ENCODE measurements around the gene SUCLG2.

SUCLG2 gene

DNA sequence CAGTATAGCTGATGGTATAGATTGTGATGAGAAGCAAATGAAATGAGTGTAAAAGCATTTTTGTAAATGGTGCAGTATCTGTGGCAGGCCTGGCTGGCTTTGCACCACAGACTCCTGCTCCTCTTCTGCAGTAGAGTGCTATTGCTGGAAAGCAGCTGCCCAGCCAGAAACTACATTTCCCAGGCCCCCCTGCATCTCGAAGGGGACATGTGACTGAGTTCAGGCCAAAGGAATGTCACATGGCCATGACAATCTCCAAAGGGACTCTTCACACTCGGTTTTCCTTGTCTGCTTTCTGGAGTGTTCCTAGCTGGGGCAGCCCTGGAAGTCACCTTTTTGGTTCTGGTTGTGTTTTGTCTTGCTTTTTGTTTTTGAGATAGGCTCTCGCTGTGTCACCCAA lies 277.1 kb downstream of the SUCLG2 start:
- H3K9ac ChIP-seq (ENCODE audit: low read depth, low read length): no peak overlapping the region
- H3K27ac ChIP-seq (ENCODE audit: low read length): no peak overlapping the region
- no peak overlapping the region for H3K4me3 ChIP-seq (ENCODE audit: low read length)
- no peaks in the 10 kb centered on the region for H3K36me3 ChIP-seq (ENCODE audit: insufficient read depth, low read depth, low read length)
- no peaks in the 10 kb centered on the region for H3K4me1 ChIP-seq (ENCODE audit: insufficient read depth, low read length)
- H3K9me3 ChIP-seq (ENCODE audit: insufficient read depth, low read depth, low read length): no peaks in the 10 kb centered on the region
- no peaks in the 10 kb centered on the region for H3K27me3 ChIP-seq (ENCODE audit: insufficient read depth, low read length)

DNA sequence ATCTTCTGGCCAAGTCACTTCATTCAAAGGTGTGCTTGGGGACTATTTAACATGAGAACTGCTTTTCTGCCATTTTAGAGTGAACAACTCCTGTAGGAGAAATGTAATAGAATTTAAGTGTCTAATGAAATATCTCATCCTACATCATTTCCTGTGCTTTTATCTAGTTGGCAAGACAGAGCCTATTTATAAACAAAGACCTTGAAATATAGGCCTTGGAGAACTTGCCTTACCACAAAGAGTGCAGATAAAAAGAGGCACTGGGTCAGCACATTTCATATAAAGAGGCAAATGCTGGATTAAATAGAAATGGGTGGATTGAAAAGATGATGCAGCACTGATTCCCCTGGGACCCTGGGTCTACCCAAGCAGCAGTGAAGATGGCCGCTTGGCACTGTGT lies 278.0 kb downstream of the SUCLG2 start:
- Histone ChIP-seq H3K9me3 (ENCODE audit: insufficient read depth, low read depth, low read length) (no peaks in the 10 kb centered on the region), H3K4me3 (ENCODE audit: low read length) (no peak overlapping the region), H3K9ac (ENCODE audit: low read depth, low read length) (no peak overlapping the region), H3K27ac (ENCODE audit: low read length) (no peak overlapping the region), H3K27me3 (ENCODE audit: insufficient read depth, low read length) (no peaks in the 10 kb centered on the region), H3K4me1 (ENCODE audit: insufficient read depth, low read length) (no peaks in the 10 kb centered on the region), H3K36me3 (ENCODE audit: insufficient read depth, low read depth, low read length) (no peaks in the 10 kb centered on the region)

DNA sequence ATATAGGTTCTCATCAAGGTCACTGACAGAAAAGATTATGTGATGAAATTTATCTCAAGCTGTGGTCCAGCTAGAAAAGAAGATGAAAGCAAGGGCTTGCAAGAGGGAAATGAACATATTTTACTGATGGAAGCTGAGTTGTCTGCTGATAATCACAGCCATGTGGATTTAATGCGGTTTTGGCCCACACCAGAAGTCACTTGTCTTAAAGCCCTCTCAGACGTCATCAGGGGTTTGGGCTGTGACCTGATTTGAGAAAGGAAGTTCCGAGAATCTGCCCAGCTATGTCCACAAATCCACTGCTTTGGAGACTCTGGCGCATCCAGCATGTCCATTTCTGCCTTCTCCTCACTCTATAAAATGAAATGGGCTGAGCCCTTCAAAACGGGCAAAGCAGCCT lies 278.4 kb downstream of the SUCLG2 start:
- H3K27ac ChIP-seq (ENCODE audit: low read length): no peak overlapping the region
- no peak overlapping the region for H3K4me3 ChIP-seq (ENCODE audit: low read length)
- H3K36me3 ChIP-seq (ENCODE audit: insufficient read depth, low read depth, low read length): no peaks in the 10 kb centered on the region
- no peak overlapping the region for H3K9ac ChIP-seq (ENCODE audit: low read depth, low read length)
- H3K27me3 ChIP-seq (ENCODE audit: insufficient read depth, low read length): no peaks in the 10 kb centered on the region
- no peaks in the 10 kb centered on the region for H3K9me3 ChIP-seq (ENCODE audit: insufficient read depth, low read depth, low read length)
- H3K4me1 ChIP-seq (ENCODE audit: insufficient read depth, low read length): no peaks in the 10 kb centered on the region

DNA sequence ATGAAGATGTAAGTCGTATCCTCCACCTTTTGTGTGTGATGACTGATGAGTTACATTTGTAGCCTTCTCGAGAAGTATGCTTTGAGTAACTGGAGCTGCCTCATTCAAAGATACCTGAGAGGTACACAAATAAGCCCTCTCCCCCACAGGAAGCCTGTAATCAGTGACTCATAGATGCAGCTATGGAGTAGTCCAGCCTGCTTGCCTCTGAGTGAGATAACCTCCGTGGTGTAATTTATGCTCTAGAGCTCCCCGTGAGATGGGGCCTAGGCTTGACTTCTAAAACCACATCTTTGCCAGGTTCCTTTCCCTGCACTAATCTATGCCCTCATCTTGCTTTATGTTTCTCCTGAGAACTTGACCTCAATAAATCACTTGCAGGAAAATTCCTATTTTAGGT lies 291.7 kb downstream of the SUCLG2 start:
- Histone ChIP-seq H3K4me1 (ENCODE audit: insufficient read depth, low read length) (peaks cover 3% of the 10 kb centered on the region; the same call in 1 of the 2 replicates), H3K9ac (ENCODE audit: low read depth, low read length) (no peak overlapping the region), H3K36me3 (ENCODE audit: insufficient read depth, low read depth, low read length) (no peaks in the 10 kb centered on the region), H3K9me3 (ENCODE audit: insufficient read depth, low read depth, low read length) (no peaks in the 10 kb centered on the region), H3K4me3 (ENCODE audit: low read length) (no peak overlapping the region), H3K27me3 (ENCODE audit: insufficient read depth, low read length) (no peaks in the 10 kb centered on the region), H3K27ac (ENCODE audit: low read length) (no peak overlapping the region)

DNA sequence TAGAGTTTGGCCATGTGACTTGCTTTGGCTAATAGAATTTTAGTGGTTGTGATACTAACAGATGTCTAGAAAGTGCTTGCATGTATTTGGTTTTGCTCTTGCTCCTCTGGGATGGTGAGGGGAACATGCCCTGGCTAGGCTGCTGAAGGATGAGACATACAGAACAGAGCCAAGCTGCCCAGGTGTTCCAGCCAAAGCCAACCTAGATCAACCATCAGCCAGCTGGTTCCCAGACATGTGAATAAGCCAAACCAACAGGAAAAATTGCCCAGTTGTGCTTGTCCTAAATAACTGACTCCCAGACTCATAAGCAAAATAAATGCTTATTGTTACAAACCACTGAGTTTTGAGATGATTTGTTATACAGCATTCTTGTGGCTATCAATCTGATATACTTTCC lies 292.6 kb downstream of the SUCLG2 start:
- Histone ChIP-seq H3K9ac (ENCODE audit: low read depth, low read length) (no peak overlapping the region), H3K9me3 (ENCODE audit: insufficient read depth, low read depth, low read length) (no peaks in the 10 kb centered on the region), H3K27ac (ENCODE audit: low read length) (no peak overlapping the region), H3K36me3 (ENCODE audit: insufficient read depth, low read depth, low read length) (no peaks in the 10 kb centered on the region), H3K4me1 (ENCODE audit: insufficient read depth, low read length) (peaks cover 3% of the 10 kb centered on the region; the same call in 1 of the 2 replicates), H3K27me3 (ENCODE audit: insufficient read depth, low read length) (no peaks in the 10 kb centered on the region), H3K4me3 (ENCODE audit: low read length) (no peak overlapping the region)

DNA sequence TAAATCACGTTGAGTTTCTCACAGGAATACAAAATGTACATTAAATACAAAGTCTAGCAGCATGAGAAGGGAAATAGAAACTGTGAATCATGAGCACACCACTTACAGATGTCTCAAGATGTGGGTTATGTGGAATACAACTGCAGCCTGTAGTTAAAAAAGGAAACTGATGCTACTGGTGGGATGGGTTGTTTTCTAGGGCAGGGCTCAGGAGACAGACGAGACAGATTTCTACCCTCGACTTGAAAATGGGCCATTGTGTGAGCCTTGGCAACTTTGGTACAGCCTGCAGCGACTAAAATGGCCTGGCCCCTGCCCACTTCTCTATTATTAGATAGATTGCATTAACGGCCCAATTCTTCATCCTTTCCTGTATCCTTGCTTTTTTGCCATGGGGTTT lies 293.1 kb downstream of the SUCLG2 start:
- no peak overlapping the region for H3K9ac ChIP-seq (ENCODE audit: low read depth, low read length)
- H3K27ac ChIP-seq (ENCODE audit: low read length): no peak overlapping the region
- H3K9me3 ChIP-seq (ENCODE audit: insufficient read depth, low read depth, low read length): no peaks in the 10 kb centered on the region
- H3K27me3 ChIP-seq (ENCODE audit: insufficient read depth, low read length): no peaks in the 10 kb centered on the region
- peaks cover 3% of the 10 kb centered on the region; the same call in 1 of the 2 replicates for H3K4me1 ChIP-seq (ENCODE audit: insufficient read depth, low read length)
- H3K4me3 ChIP-seq (ENCODE audit: low read length): no peak overlapping the region
- H3K36me3 ChIP-seq (ENCODE audit: insufficient read depth, low read depth, low read length): no peaks in the 10 kb centered on the region

DNA sequence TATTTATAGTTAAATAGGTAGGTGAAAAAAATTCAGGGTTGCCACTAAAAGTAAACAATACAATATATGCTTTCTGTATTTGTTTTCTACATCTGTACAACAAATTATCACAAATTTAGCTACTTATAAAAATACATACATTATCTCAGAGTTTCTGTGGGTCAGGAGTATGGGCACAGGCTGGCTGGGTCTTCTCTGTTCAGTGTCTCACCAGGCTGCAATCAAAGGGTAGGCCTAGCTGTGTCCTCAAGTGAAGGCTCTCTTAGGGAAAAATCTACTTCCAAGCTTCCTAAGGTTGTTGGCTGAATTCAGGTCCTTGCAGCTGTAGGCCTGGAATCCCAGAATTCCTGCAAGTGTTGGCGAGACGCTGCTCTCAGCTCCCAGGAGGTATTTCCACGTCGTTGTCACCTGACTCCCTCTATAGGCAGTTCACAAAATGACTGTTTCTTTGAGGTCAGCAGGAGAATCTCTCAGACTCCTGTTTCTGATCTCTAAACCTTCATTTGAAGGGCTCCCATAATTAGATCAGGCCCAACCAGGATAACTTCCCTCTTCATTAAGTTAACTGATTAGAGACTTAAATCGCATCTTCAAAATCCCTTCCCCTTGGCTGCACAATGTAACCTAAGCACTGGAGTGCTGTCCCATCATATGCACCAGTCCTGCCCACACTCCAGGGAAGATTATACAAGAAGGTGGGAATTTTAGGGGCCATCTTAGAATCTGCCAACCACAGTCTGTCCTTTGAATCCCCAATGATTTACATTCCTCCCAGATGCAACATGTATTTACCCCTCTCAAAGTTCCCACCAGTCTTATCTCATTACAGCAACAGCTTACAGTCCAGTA lies 296.6 kb downstream of the SUCLG2 start:
- Histone ChIP-seq H3K36me3 (ENCODE audit: insufficient read depth, low read depth, low read length) (no peaks in the 10 kb centered on the region), H3K4me1 (ENCODE audit: insufficient read depth, low read length) (peaks cover 6% of the 10 kb centered on the region; the same call in 1 of the 2 replicates), H3K27me3 (ENCODE audit: insufficient read depth, low read length) (no peaks in the 10 kb centered on the region), H3K9ac (ENCODE audit: low read depth, low read length) (no peak overlapping the region; the same call in 1 of the 2 replicates), H3K9me3 (ENCODE audit: insufficient read depth, low read depth, low read length) (no peaks in the 10 kb centered on the region), H3K27ac (ENCODE audit: low read length) (peak overlapping the region; percentile 26), H3K4me3 (ENCODE audit: low read length) (no peak overlapping the region)

DNA sequence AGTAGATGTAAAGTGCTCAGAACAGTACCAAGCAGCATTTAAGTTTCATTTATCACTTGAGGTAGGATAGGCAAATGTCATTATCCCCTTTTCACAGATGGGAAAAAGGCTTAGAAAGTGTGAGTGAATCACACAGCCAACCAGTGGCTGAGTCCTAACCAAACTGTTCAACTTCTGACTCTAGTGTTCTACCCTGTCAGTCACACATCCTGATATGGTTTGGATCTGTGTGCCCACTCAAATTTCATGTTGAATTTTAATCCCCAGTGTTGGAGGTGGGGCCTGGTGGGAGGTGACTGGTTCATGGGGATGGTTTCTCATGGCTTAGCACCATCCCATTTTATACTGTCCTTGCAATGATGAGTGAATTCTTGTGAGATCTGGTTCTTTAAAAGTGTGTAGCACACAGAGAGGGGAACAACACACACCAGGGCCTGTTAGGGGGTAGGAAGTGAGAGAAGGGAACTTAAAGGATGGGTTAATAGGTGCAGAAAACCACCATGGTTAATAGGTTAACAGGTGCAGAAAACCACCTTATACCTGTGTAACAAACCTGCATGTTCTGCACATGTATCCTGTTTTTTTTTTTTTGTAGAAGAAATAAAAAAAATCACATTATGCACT lies 304.7 kb downstream of the SUCLG2 start:
- H3K9ac ChIP-seq (ENCODE audit: low read depth, low read length): no peak overlapping the region
- H3K4me3 ChIP-seq (ENCODE audit: low read length): no peak overlapping the region
- H3K36me3 ChIP-seq (ENCODE audit: insufficient read depth, low read depth, low read length): no peaks in the 10 kb centered on the region
- H3K4me1 ChIP-seq (ENCODE audit: insufficient read depth, low read length): 0 out of 2 replicates have a peak, but pooled peaks cover 4% of the 10 kb centered on the region
- H3K9me3 ChIP-seq (ENCODE audit: insufficient read depth, low read depth, low read length): no peaks in the 10 kb centered on the region
- no peak overlapping the region for H3K27ac ChIP-seq (ENCODE audit: low read length)
- H3K27me3 ChIP-seq (ENCODE audit: insufficient read depth, low read length): no peaks in the 10 kb centered on the region

DNA sequence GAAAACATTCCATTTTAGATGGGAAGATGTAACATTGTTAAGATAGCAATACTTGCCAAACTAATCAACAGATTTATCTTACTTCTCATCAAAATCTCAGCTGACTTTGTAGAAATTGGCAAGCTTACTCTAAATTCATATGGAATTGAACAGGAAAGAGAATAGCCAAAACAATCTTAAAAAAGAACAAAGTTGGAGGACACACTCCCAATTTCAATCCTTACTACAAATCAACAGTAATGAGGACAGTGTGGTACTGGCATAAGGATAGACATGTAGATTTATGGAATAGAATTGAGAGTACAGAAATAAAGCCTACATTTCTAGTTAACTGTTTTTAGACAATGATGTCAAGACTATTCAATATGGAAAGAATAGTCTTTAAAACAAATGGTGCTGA lies 308.3 kb downstream of the SUCLG2 start:
- Histone ChIP-seq H3K4me1 (ENCODE audit: insufficient read depth, low read length) (no peaks in the 10 kb centered on the region), H3K9ac (ENCODE audit: low read depth, low read length) (no peak overlapping the region), H3K27me3 (ENCODE audit: insufficient read depth, low read length) (no peaks in the 10 kb centered on the region), H3K4me3 (ENCODE audit: low read length) (no peak overlapping the region), H3K27ac (ENCODE audit: low read length) (no peak overlapping the region), H3K36me3 (ENCODE audit: insufficient read depth, low read depth, low read length) (no peaks in the 10 kb centered on the region), H3K9me3 (ENCODE audit: insufficient read depth, low read depth, low read length) (0 out of 2 replicates have a peak, but pooled peaks cover 2% of the 10 kb centered on the region)

DNA sequence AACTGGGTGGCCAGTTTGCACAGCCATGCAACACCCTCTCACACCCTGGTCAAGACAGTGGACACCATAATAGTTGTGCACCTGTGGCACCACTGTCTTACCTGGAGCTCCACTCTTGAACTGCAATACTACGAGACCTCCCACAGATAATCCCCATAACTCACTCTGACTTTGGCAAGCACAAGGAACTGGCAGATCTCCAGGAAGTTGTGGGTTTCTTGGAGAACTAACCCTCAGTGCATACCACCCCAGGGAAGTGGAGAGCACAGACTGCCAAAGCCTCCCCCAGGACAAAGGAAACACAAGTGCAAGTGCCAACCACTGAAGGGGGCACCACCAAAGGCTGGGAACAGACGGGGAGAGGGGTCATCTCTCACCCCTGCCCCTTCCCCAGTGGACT lies 318.6 kb downstream of the SUCLG2 start:
- no peak overlapping the region for H3K9ac ChIP-seq (ENCODE audit: low read depth, low read length)
- no peaks in the 10 kb centered on the region for H3K36me3 ChIP-seq (ENCODE audit: insufficient read depth, low read depth, low read length)
- H3K4me3 ChIP-seq (ENCODE audit: low read length): no peak overlapping the region
- H3K27ac ChIP-seq (ENCODE audit: low read length): no peak overlapping the region
- H3K27me3 ChIP-seq (ENCODE audit: insufficient read depth, low read length): no peaks in the 10 kb centered on the region
- H3K9me3 ChIP-seq (ENCODE audit: insufficient read depth, low read depth, low read length): peaks cover 7% of the 10 kb centered on the region; the same call in 1 of the 2 replicates
- H3K4me1 ChIP-seq (ENCODE audit: insufficient read depth, low read length): no peaks in the 10 kb centered on the region

DNA sequence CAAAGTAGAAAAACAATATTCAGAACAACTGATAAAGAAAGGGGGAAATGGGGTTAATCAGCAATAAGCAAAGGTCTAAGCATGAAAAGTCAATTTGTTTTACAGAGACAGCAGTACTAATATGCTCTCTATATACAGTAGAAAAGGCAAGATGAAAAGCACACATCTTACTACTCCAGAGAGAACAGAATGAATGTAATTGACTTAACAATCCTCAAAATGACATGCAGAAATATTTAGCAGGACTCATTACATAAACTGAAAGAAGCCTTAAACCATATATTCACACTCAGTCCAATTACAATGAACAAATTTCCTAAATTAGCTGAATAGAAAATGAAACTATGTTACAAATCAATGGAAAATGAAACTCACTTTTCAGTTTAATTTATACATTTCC lies 319.8 kb downstream of the SUCLG2 start:
- Histone ChIP-seq H3K27me3 (ENCODE audit: insufficient read depth, low read length) (no peaks in the 10 kb centered on the region), H3K4me3 (ENCODE audit: low read length) (no peak overlapping the region), H3K4me1 (ENCODE audit: insufficient read depth, low read length) (no peaks in the 10 kb centered on the region), H3K9me3 (ENCODE audit: insufficient read depth, low read depth, low read length) (no peaks in the 10 kb centered on the region), H3K9ac (ENCODE audit: low read depth, low read length) (no peak overlapping the region), H3K36me3 (ENCODE audit: insufficient read depth, low read depth, low read length) (no peaks in the 10 kb centered on the region), H3K27ac (ENCODE audit: low read length) (no peak overlapping the region)

DNA sequence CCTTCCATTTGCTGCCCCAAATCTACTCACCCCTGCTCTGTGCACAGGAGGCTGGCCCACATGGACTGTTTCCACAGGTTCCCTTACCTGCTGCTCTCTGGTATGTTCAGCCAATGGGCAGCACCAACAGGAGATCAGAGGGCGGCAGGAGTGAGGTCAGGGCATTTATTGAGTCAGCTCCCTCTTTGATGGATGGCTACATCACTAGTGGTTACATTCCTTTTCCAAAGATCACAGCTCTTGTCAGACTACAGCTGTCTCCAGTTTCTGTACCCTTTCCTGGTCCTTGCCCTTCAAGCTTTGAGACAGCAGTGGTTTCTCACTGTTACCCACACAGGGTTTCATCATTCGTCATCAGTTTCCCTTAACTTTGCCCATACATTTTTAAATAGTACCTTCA lies 325.1 kb downstream of the SUCLG2 start:
- Histone ChIP-seq H3K27me3 (ENCODE audit: insufficient read depth, low read length) (no peaks in the 10 kb centered on the region), H3K9ac (ENCODE audit: low read depth, low read length) (no peak overlapping the region), H3K27ac (ENCODE audit: low read length) (no peak overlapping the region), H3K36me3 (ENCODE audit: insufficient read depth, low read depth, low read length) (no peaks in the 10 kb centered on the region), H3K9me3 (ENCODE audit: insufficient read depth, low read depth, low read length) (no peaks in the 10 kb centered on the region), H3K4me1 (ENCODE audit: insufficient read depth, low read length) (no peaks in the 10 kb centered on the region), H3K4me3 (ENCODE audit: low read length) (no peak overlapping the region)

Measured in iPS-20b (cell line).